IPS-15b (cell line): ENCODE results near the gene TMEM215.

Experiments
- H3K27me3 ChIP-seq: one replicate; pipeline ENCODE4 v1.6.1; 2013; ENCODE audit warnings: low read length; ENCODE audit not compliant: control insufficient read depth, insufficient read depth
- H3K36me3 ChIP-seq: one replicate; pipeline ENCODE4 v1.6.1; 2013; ENCODE audit warnings: low read length; ENCODE audit not compliant: control insufficient read depth, insufficient read depth
- H3K4me1 ChIP-seq: one replicate; pipeline ENCODE4 v1.6.1; 2013; ENCODE audit warnings: mild to moderate bottlenecking, low read length; ENCODE audit not compliant: control insufficient read depth, insufficient read depth
- H3K4me3 ChIP-seq: one replicate; pipeline ENCODE4 v1.5.1; 2013; ENCODE audit warnings: low read depth, low read length
- H3K9ac ChIP-seq: one replicate; pipeline ENCODE4 v1.6.1; 2013; ENCODE audit warnings: low read depth, mild to moderate bottlenecking, low read length
- H3K9me3 ChIP-seq: one replicate; pipeline ENCODE4 v1.6.1; 2013; ENCODE audit warnings: mild to moderate bottlenecking, low read length; ENCODE audit not compliant: control insufficient read depth, insufficient read depth

TMEM215 gene, protein sequence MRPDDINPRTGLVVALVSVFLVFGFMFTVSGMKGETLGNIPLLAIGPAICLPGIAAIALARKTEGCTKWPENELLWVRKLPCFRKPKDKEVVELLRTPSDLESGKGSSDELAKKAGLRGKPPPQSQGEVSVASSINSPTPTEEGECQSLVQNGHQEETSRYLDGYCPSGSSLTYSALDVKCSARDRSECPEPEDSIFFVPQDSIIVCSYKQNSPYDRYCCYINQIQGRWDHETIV

GRCh38 chr9:32783168-32783891, at the start of gene TMEM215:
TMEM215 (plus strand) TSS chr9:32783540; CDS start chr9:32784184, 644 bp downstream.
- Histone ChIP-seq H3K4me3 (peak within 1 kb of the TSS; percentile 89), H3K4me1 (no peaks in the 10 kb centered on the region), H3K36me3 (no peaks in the 10 kb centered on the region), H3K27me3 (peaks cover 72% of the 10 kb centered on the region), H3K9me3 (no peaks in the 10 kb centered on the region), H3K9ac (peak within 1 kb of the TSS; percentile 70)

DNA sequence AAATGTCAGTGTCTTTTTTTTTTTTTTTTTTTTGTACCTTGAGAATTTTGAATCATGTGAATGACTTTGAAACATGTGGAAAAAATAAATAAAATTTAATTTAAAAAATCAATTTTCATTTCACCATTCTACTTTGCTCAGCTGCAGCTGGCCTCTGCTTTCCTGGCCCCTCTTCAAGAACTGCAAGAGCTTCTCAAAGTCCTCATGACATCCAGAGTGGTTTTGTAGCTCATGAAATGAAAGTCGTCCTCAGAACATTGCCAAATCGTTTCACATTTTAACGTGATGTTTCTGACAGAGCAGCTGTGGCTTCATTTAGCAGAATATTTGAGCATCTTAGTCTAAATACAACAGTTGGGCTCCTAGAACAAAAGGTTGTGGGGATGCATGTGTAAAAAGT, 47.9 kb upstream of the TMEM215 start:
- H3K36me3 ChIP-seq: no peaks in the 10 kb centered on the region
- no peaks in the 10 kb centered on the region for H3K27me3 ChIP-seq
- H3K9ac ChIP-seq: no peak overlapping the region
- H3K4me3 ChIP-seq: no peak overlapping the region
- H3K9me3 ChIP-seq: no peaks in the 10 kb centered on the region
- H3K4me1 ChIP-seq: no peaks in the 10 kb centered on the region

- Histone ChIP-seq H3K36me3 (no peaks in the 10 kb centered on the region), H3K9ac (no peak overlapping the region), H3K27me3 (no peaks in the 10 kb centered on the region), H3K4me3 (no peak overlapping the region), H3K9me3 (no peaks in the 10 kb centered on the region), H3K4me1 (no peaks in the 10 kb centered on the region)
Observed at GRCh38 chr9:32737378-32737777, 46.0 kb upstream of the TMEM215 start.

DNA sequence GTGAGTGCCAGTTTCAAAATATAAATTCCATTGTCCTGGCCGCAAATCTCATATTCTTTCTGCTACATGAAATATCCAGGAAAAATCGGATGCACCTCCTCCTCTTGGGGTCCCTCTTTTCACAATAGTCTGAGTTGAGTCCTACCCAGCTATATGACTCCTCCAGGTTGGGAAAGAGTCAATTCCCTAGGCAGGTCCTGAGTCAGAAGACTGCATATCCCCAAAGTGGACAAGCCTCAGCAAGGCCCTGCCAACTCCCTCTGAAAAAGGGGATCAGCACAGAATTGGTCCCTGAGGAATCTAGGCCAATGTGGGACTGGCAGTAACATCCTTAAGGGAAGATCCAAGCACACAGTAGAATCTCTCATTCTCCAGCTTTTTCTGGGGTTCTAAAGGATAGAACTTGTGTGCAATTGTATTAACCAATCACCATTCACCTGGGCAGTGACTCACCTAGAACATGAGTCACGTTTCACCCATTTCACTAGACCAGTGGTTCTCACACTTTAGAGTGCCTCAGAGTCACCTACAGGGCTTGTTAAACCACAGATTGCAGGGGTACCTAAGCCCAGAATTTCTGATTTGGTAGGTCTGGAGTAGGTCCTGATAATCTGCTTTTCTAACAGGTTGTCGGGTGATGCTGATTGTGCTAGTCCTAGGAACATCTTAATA, 44.7 kb upstream of the TMEM215 start:
- H3K9ac ChIP-seq: no peak overlapping the region
- no peaks in the 10 kb centered on the region for H3K9me3 ChIP-seq
- H3K4me3 ChIP-seq: no peak overlapping the region
- H3K4me1 ChIP-seq: no peaks in the 10 kb centered on the region
- no peaks in the 10 kb centered on the region for H3K36me3 ChIP-seq
- no peaks in the 10 kb centered on the region for H3K27me3 ChIP-seq

GRCh38 chr9:32741706-32742105, 41.6 kb upstream of the TMEM215 start:
- Histone ChIP-seq H3K4me1 (no peaks in the 10 kb centered on the region), H3K9ac (no peak overlapping the region), H3K4me3 (no peak overlapping the region), H3K9me3 (no peaks in the 10 kb centered on the region), H3K36me3 (no peaks in the 10 kb centered on the region), H3K27me3 (no peaks in the 10 kb centered on the region)

DNA sequence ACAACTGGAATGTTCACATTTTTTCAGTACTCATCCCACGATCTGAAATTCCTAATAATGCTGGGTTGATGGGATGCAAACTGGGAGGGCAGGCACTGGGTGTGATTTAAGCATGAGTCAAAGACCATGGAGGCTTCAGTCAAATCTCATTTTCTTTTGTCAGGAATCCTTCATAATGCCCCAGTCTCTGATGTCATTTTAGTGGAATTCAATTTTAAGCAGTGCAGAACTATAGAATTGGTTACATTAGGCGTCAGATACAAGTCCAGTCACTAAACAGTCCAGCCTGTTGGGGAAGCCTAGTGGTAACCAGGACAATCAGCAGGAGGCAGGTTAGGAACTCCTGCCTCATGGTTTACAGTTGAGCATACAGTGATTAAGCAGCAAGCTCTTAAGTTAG, 41.0 kb upstream of the TMEM215 start:
- Histone ChIP-seq H3K4me3 (no peak overlapping the region), H3K9ac (no peak overlapping the region), H3K36me3 (no peaks in the 10 kb centered on the region), H3K4me1 (no peaks in the 10 kb centered on the region), H3K27me3 (no peaks in the 10 kb centered on the region), H3K9me3 (no peaks in the 10 kb centered on the region)

- Histone ChIP-seq H3K4me1 (no peaks in the 10 kb centered on the region), H3K27me3 (no peaks in the 10 kb centered on the region), H3K4me3 (no peak overlapping the region)
Observed at GRCh38 chr9:32748013-32748412, 35.3 kb upstream of the TMEM215 start.

DNA sequence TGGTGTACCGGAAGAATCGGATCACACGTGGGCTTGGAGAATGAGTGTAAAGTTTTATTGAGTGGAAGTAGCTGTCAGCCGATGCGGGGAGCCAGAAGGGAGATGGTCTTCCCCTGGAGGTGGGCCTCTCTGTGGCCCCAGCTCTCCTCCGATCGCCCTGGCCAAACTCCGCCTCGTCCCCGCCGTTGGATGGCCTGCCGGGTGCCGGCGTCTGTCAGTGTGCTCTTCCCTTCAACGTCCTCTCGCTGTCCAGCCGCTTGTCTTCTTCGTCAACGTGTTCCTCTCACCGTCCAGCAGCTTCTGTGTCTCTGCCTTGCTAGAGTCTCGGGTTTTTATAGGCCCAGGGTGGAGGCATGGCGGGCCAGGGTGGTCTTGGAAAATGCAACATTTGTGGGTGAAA, 27.6 kb upstream of the TMEM215 start:
- no peaks in the 10 kb centered on the region for H3K36me3 ChIP-seq
- no peak overlapping the region for H3K4me3 ChIP-seq
- no peaks in the 10 kb centered on the region for H3K27me3 ChIP-seq
- H3K4me1 ChIP-seq: no peaks in the 10 kb centered on the region
- H3K9ac ChIP-seq: no peak overlapping the region
- H3K9me3 ChIP-seq: no peaks in the 10 kb centered on the region

More at GRCh38 chr9:32748013-32748412, 35.3 kb upstream of the TMEM215 start:
- H3K9me3 ChIP-seq: no peaks in the 10 kb centered on the region
- H3K36me3 ChIP-seq: no peaks in the 10 kb centered on the region
- no peak overlapping the region for H3K9ac ChIP-seq

DNA sequence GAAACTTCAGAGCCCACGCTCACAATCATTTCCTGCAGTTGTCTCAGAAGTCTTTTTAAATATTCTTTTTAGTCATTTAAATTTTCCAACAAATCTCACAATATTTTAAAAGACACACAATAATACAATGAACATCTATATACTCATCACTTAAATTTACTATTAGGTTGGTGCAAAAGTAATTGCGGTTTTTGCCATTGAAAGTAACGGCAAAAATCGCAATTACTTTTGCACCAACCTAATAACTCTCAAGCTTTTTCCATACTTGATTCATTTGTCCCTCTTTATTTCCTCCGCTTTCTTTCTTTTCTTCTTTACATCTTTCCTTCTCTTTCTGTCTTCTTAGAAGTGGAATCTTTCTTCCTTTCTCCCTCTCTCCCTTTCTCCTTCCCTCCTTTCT, 19.2 kb upstream of the TMEM215 start:
- H3K27me3 ChIP-seq: no peaks in the 10 kb centered on the region
- no peaks in the 10 kb centered on the region for H3K4me1 ChIP-seq
- no peaks in the 10 kb centered on the region for H3K9me3 ChIP-seq
- no peaks in the 10 kb centered on the region for H3K36me3 ChIP-seq
- no peak overlapping the region for H3K9ac ChIP-seq
- no peak overlapping the region for H3K4me3 ChIP-seq

- Histone ChIP-seq H3K36me3 (no peaks in the 10 kb centered on the region), H3K9ac (no peak overlapping the region), H3K4me3 (no peak overlapping the region), H3K4me1 (no peaks in the 10 kb centered on the region), H3K27me3 (peaks cover 12% of the 10 kb centered on the region), H3K9me3 (no peaks in the 10 kb centered on the region)
Observed at GRCh38 chr9:32775283-32775682, 8.1 kb upstream of the TMEM215 start.

DNA sequence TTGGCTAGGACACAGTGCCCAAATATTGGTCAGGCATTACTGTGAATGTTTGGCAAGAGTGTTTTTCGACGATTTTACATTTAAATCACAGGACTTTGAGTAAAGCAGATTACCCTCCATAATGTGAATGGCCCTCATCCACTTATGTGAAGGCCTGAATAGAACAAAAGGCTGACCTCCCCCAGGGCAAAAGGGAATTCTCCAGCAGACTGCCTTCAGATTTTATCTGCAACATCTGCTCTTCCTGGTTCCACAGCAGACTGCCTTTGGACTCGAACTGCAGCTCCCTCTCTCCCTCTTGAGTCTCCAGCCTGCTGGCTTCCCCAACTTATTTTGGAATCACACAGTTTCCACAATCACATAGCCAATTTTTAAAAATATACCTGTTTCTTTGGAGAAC, 7.1 kb upstream of the TMEM215 start:
- Histone ChIP-seq H3K4me1 (no peaks in the 10 kb centered on the region), H3K36me3 (no peaks in the 10 kb centered on the region), H3K27me3 (peaks cover 22% of the 10 kb centered on the region), H3K4me3 (no peak overlapping the region), H3K9me3 (no peaks in the 10 kb centered on the region), H3K9ac (no peak overlapping the region)
